Stimulated activated naive CD8-positive, alpha-beta T cell treated with anti-CD3 and anti-CD28 coated beads, Interleukin-15, amount 100 ng/mL, for 72 hours (primary cell): ENCODE measurements around the gene BICDL1.

Source experiments
- ATAC-seq: fragments of 150-1000 bp; cut with Tn5 transposase; 2 replicates; pipeline ENCODE4 v1.10.0; 2021; ENCODE audit warnings: mild to moderate bottlenecking, moderate library complexity
- DNase-seq, 2 donors: peaks; one replicate each; pipeline ENCODE4 v3.0.0; 2021 to 2022
- H3K27ac Mint-ChIP-seq, 2 donors: one replicate each; pipeline ENCODE4 v1.8.0; 2022; ENCODE audit warnings: mild to moderate bottlenecking in 2 of 2, mixed read lengths in 2 of 2, moderate library complexity in 2 of 2
- H3K27me3 Mint-ChIP-seq: one replicate; pipeline ENCODE4 v1.8.0; 2022; ENCODE audit warnings: mixed read lengths
- H3K4me1 Mint-ChIP-seq: one replicate; pipeline ENCODE4 v1.8.0; 2022; ENCODE audit warnings: mild to moderate bottlenecking, mixed read lengths
- H3K4me3 Mint-ChIP-seq, 2 donors: one replicate each; pipeline ENCODE4 v1.8.0; 2022; ENCODE audit warnings: mild to moderate bottlenecking in 2 of 2, mixed read lengths in 2 of 2, moderate library complexity in 1 of 2
- H3K9me3 Mint-ChIP-seq, 2 donors: one replicate each; pipeline ENCODE4 v1.8.0; 2022; ENCODE audit warnings: mixed read lengths in 2 of 2

BICDL1 gene

GRCh38 chr12:120060717-120061116, 71.7 kb downstream of the BICDL1 start:
- peaks cover 20% of the 10 kb centered on the region for H3K4me1 Mint-ChIP-seq
- no peaks in the 10 kb centered on the region for H3K27me3 Mint-ChIP-seq
- peak overlapping the region in 1 of 2 donors; percentile 11 for H3K27ac Mint-ChIP-seq
- H3K4me3 Mint-ChIP-seq: no peak overlapping the region
- no peaks in the 10 kb centered on the region for H3K9me3 Mint-ChIP-seq
- ATAC-seq (no peak), DNase-seq (no peak)

GRCh38 chr12:120061575-120062214, 72.7 kb downstream of the BICDL1 start:
- Mint-ChIP-seq H3K4me1 (peaks cover 20% of the 10 kb centered on the region), H3K27ac (peak overlapping the region in 1 of 2 donors; percentile 25), H3K27me3 (no peaks in the 10 kb centered on the region), H3K9me3 (no peaks in the 10 kb centered on the region), H3K4me3 (no peak overlapping the region)
- ATAC-seq: no peak
- no peak for DNase-seq

- Mint-ChIP-seq H3K27ac (peak overlapping the region in 1 of 2 donors; percentile 48), H3K4me1 (peaks cover 20% of the 10 kb centered on the region), H3K27me3 (no peaks in the 10 kb centered on the region), H3K4me3 (no peak overlapping the region), H3K9me3 (no peaks in the 10 kb centered on the region)
- ATAC-seq (no peak), DNase-seq (no peak)
These were observed 74.0 kb downstream of the BICDL1 start for GRCh38 chr12:120062976-120063579.

- ATAC-seq (no peak), DNase-seq (no peak)
- Mint-ChIP-seq H3K9me3 (no peaks in the 10 kb centered on the region), H3K4me1 (peaks cover 20% of the 10 kb centered on the region), H3K27me3 (no peaks in the 10 kb centered on the region), H3K27ac (peak overlapping the region in 1 of 2 donors; percentile 19), H3K4me3 (no peak overlapping the region)
These were observed 75.3 kb downstream of the BICDL1 start for GRCh38 chr12:120064054-120064940.

- H3K27ac Mint-ChIP-seq: peak overlapping the region in 1 of 2 donors; percentile 74
- no peaks in the 10 kb centered on the region for H3K27me3 Mint-ChIP-seq
- DNase-seq: no peak
- ATAC-seq: no peak
- H3K4me1 Mint-ChIP-seq: peaks cover 13% of the 10 kb centered on the region
- no peak overlapping the region for H3K4me3 Mint-ChIP-seq
- no peaks in the 10 kb centered on the region for H3K9me3 Mint-ChIP-seq
These were observed 76.4 kb downstream of the BICDL1 start for GRCh38 chr12:120065472-120065871.

GRCh38 chr12:120066341-120066740, 77.3 kb downstream of the BICDL1 start:
- Mint-ChIP-seq H3K27ac (no peak overlapping the region), H3K4me1 (peaks cover 13% of the 10 kb centered on the region)
- ATAC-seq: no peak

GRCh38 chr12:120067084-120067869, 78.2 kb downstream of the BICDL1 start:
- no peak for ATAC-seq

More at GRCh38 chr12:120066341-120066740, 77.3 kb downstream of the BICDL1 start:
- no peaks in the 10 kb centered on the region for H3K27me3 Mint-ChIP-seq
- H3K4me3 Mint-ChIP-seq: no peak overlapping the region
- DNase-seq: no peak
- no peaks in the 10 kb centered on the region for H3K9me3 Mint-ChIP-seq

GRCh38 chr12:120067901-120068300, 78.9 kb downstream of the BICDL1 start:
- H3K4me1 Mint-ChIP-seq: peaks cover 3% of the 10 kb centered on the region
- ATAC-seq (no peak), DNase-seq (no peak)
- H3K27ac Mint-ChIP-seq: no peak overlapping the region
- H3K4me3 Mint-ChIP-seq: no peak overlapping the region
- no peaks in the 10 kb centered on the region for H3K27me3 Mint-ChIP-seq
- H3K9me3 Mint-ChIP-seq: no peaks in the 10 kb centered on the region

More at GRCh38 chr12:120067084-120067869, 78.2 kb downstream of the BICDL1 start:
- Mint-ChIP-seq H3K4me3 (no peak overlapping the region), H3K27me3 (no peaks in the 10 kb centered on the region), H3K9me3 (no peaks in the 10 kb centered on the region), H3K27ac (no peak overlapping the region), H3K4me1 (peaks cover 8% of the 10 kb centered on the region)
- no peak for DNase-seq

GRCh38 chr12:120069278-120069677, 80.2 kb downstream of the BICDL1 start:
- H3K27me3 Mint-ChIP-seq: no peaks in the 10 kb centered on the region
- H3K4me3 Mint-ChIP-seq: no peak overlapping the region
- no peak overlapping the region for H3K27ac Mint-ChIP-seq
- H3K9me3 Mint-ChIP-seq: no peaks in the 10 kb centered on the region
- DNase-seq: no peak
- no peak for ATAC-seq
- peaks cover 16% of the 10 kb centered on the region for H3K4me1 Mint-ChIP-seq

GRCh38 chr12:120071493-120072020, 82.5 kb downstream of the BICDL1 start:
- ATAC-seq (no peak), DNase-seq (no peak)
- Mint-ChIP-seq H3K9me3 (no peaks in the 10 kb centered on the region), H3K4me1 (peaks cover 25% of the 10 kb centered on the region), H3K27ac (no peak overlapping the region), H3K4me3 (no peak overlapping the region), H3K27me3 (no peaks in the 10 kb centered on the region)

- ATAC-seq: no peak
- Mint-ChIP-seq H3K27ac (peak overlapping the region in 1 of 2 donors; percentile 76), H3K9me3 (no peaks in the 10 kb centered on the region), H3K4me1 (peaks cover 33% of the 10 kb centered on the region), H3K4me3 (no peak overlapping the region), H3K27me3 (no peaks in the 10 kb centered on the region)
- no peak for DNase-seq
These were observed 83.6 kb downstream of the BICDL1 start for GRCh38 chr12:120072472-120073249.

- H3K4me3 Mint-ChIP-seq: no peak overlapping the region
These were observed 86.1 kb downstream of the BICDL1 start for GRCh38 chr12:120075034-120075616.

GRCh38 chr12:120076651-120077050, 87.6 kb downstream of the BICDL1 start:
- H3K4me3 Mint-ChIP-seq: no peak overlapping the region
- H3K9me3 Mint-ChIP-seq: no peaks in the 10 kb centered on the region
- H3K27me3 Mint-ChIP-seq: no peaks in the 10 kb centered on the region
- no peak overlapping the region for H3K27ac Mint-ChIP-seq
- no peak for ATAC-seq
- DNase-seq: no peak
- peaks cover 40% of the 10 kb centered on the region for H3K4me1 Mint-ChIP-seq

More at GRCh38 chr12:120075034-120075616, 86.1 kb downstream of the BICDL1 start:
- ATAC-seq (no peak), DNase-seq (no peak)
- H3K4me1 Mint-ChIP-seq: peaks cover 40% of the 10 kb centered on the region
- H3K9me3 Mint-ChIP-seq: no peaks in the 10 kb centered on the region
- peak overlapping the region in 1 of 2 donors; percentile 59 for H3K27ac Mint-ChIP-seq
- no peaks in the 10 kb centered on the region for H3K27me3 Mint-ChIP-seq

GRCh38 chr12:120077260-120077659, 88.2 kb downstream of the BICDL1 start:
- Mint-ChIP-seq H3K27ac (no peak overlapping the region), H3K4me3 (no peak overlapping the region), H3K4me1 (peaks cover 40% of the 10 kb centered on the region), H3K9me3 (no peaks in the 10 kb centered on the region), H3K27me3 (no peaks in the 10 kb centered on the region)
- no peak for DNase-seq
- no peak for ATAC-seq
